ENCODE measurements around the gene RBCK1.
A peak's percentile ranks its signal among the peaks of the same experiment; 100 is the strongest.
"Not testable (repeated sequence)": the region's sequence is repeated elsewhere in the genome, so short reads cannot be mapped to it uniquely, and the experiment has no call there.

Gene RBCK1

DNA sequence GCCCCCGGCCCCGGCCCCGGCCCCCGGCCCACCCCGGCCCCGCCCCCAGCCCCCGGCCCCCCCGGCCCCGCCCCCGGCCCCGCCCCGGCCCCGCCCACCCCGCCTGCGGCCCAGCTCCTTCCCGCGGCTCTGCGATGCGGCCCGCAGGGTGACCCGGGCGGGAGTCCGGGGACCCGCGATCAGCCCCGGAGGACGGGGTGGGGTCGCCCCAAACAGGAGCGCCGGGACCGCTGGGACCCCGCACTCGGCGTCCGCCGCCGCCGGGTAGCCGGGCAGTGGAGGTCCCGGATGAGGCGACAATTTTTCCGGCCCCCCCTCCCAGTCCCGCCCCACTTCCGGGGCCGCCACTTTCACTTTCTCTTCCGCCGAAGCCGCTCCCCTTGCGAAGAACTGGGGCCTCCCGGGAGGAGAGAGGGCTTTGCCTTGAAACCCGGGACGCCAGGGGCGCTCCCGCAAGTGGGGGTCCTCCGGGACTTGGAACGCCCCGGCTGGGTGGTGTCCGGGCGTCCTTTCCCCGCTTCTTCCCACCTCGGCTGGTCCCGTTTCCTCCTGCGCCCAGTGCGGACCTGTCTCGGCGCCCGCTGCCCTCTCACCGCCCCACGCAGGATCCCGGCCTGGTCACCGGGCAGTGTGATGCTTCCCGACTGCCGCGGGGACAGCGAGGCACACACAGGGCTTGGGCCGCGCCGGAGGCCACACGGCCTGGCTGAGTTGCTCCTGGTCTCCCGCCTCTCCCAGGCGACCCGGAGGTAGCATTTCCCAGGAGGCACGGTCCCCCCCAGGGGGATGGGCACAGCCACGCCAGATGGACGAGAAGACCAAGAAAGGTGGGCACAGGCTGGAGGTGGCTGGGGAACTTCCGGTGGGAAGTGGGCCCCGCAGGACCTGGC, at the start of gene RBCK1:
TSS of gene RBCK1 (plus strand) at position 347 of the 890 bp plus-strand sequence. CDS start at position 806, 459 bp downstream.
- peak within 1 kb of the TSS; percentile 100 for H3K27ac ChIP-seq
- peak; percentile 6 for DNase-seq (ENCODE audit: low read depth, low spot score)

DNA sequence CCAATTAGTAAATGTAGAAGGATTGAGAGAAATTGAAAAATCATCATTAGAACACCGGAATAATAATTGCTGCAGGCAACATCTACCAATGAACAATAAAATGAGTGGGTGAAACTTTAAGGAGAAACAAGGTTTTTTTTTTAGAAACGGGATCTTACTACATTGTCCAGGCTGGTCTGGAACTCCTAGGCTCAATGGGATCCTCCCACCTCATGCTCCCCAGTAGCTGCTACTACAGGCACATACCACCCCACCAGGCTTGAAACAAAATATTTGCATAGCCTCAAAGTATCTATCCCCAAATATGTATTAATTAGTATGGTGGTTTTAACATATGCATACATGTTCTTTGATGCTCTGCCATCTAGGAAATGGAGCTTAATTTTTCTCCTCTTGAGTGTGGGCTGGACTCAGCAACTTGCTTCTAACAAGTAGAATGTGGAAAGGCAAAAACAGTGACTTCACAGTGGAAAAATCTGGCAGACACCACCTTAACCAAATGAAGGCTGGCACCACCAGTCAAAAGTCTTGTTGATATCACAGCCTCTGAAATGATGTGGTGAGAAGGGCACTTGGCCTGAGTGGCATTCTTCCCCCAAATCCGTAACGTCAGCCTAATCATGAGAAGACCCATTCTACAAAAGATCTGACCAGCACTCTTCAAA, 49.1 kb upstream of the RBCK1 start:
- H3K27ac ChIP-seq = peak overlapping the region; percentile 18
- DNase-seq (ENCODE audit: low read depth, low spot score) = no peak

GRCh38 chr20:361561-361960, 46.5 kb upstream of the RBCK1 start:
- H3K27ac ChIP-seq = peak overlapping the region; percentile 100
- no peak for DNase-seq (ENCODE audit: low read depth, low spot score)

DNA sequence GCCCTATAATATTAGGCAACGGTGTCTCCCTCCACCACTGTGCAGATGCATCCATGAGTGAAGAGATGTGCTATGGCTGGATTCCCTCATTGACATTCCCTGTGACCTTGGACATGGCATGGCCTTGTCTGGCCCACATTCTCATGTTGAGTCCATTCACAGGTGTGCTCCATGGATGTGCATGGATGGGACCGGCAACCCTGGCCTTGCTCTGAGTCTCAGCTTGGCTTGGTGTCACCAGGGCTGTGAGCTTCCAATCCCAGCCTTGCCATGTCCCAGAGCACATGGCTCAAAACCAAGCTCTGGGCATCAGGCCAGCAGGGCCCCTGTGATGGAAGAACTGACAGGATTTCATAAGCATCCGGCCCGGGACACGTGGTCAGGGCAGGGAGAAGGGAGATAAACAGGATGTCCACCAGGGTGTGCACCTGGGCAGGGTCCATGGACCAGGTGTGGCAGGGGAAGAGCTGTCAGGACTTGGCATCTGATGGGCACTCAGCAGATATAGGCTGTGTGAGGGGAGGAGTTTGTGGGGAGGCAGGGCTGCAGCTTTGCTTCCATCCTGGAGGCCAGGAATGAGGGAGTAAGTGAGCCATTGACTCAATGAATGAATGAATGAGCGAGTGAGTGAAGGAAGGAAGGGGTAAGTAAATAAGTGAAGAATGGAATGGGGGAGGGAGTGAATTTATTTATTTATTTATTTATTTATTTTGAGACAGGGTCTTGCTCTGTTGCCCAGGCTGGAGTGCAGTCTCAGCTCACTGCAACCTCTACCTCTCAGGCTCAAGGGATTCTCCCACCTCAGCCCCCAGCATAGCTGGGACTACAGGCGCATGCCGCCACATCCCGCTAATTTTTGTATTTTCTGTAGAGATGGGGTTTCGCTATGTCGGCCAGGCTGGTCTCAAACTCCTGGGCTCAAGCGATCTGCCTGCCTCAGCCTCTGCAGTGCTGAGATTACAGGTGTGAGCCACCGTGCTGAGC, 45.5 kb upstream of the RBCK1 start:
- peak overlapping the region; percentile 100 for H3K27ac ChIP-seq
- DNase-seq (ENCODE audit: low read depth, low spot score) = peak; percentile 83

- peak overlapping the region; percentile 100 for H3K27ac ChIP-seq
- no peak for DNase-seq (ENCODE audit: low read depth, low spot score)
Measured at GRCh38 chr20:363319-364078, 44.6 kb upstream of the RBCK1 start.

DNA sequence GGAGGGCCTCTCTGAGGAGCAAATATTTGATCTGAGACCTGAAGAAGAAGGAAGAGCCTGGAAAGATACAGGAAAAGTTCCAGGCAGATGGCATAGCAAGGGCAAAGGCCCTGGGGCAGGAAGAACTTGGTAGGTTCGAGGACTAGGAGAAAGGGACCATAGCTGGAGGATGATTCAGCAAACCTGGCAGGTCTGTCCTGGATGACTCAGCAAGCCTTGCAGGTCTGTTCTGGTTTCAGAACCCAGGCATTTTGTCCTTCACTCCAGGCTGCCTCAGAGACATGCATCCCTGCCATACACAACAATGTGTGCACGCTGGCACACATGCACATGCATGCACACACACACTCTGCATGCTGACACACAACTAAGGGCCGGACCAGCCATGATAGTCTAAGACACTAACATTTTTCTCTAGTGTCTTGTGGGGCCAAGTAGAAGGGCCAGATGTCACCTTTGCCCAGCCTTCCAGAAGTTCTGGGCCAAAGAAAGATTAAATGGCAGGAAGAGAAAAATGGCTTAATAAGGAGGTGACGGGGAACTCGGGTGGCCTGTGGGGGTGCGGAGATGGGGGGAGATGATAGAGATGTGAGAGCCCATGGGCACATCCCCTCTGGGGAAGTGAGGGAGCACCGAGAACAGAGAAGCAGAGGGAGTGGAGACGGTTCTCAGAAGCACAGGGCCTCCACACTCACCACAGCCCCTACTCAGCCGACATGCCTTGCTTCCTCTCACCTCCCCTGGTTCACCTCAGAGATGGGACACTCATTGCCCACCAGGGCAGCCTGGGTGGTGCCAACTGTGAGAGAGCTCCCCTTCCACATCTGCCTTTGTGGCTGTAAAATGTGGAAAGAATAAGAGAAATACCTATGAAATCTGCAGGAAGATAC, 42.9 kb upstream of the RBCK1 start:
- no peak for DNase-seq (ENCODE audit: low read depth, low spot score)
- peak overlapping the region; percentile 100 for H3K27ac ChIP-seq

GRCh38 chr20:366041-366718, 41.9 kb upstream of the RBCK1 start:
- peak overlapping the region; percentile 100 for H3K27ac ChIP-seq

DNA sequence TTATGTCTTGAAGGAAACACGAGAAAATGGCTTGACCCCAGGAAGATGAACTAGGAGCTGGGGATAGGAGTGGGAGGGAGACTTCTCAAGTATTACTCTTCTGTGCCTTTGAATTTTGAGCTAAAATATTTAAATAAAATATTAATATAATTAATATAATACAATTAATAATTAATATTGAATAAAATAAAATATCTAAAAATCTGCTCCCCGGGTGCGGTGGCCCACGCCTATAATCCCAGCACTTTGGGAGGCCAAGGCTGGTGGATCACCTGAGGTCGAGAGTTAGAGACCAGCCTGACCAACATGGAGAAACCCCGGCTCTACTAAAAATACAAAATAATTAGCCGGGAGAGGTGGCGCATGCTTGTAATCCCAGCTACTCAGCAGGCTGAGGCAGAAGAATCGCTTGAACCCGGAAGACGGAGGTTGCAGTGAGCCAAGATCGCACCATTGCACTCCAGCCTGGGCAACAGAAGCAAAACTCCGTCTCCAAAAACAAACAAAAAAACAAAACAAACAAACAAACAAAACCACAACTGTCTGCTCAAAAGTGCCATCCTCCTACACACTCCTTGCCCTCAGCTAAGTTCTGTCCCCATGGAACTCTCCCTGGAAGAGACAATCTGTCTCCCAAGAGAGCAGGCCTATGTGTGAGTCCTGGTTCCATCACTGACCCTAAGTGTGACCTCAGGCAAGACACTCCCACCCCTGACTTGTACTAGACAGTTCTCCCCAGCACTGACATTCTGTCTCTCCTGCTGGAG, 41.2 kb upstream of the RBCK1 start:
- DNase-seq (ENCODE audit: low read depth, low spot score) = no peak
- peak overlapping the region; percentile 100 for H3K27ac ChIP-seq

More at GRCh38 chr20:366041-366718, 41.9 kb upstream of the RBCK1 start:
- no peak for DNase-seq (ENCODE audit: low read depth, low spot score)

DNA sequence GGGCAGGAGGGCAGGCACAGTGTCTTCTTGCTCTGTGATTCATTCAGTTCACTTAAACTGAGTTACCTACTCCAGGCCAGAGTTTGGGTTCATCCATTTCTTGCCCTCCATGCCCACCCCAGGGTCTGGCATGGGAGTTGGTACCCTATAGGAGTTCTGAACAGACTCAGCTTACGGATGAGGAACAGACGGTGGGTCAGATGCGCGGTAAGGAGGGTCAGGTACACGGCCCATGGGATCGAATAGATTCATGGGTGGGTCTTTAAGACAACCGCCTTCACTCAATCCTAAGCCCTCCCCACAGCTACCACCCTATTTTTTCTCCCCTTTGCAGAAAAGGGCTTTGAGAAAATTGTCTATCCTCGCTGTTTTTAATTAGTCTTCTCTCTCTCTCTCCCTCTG, 40.6 kb upstream of the RBCK1 start:
- H3K27ac ChIP-seq = peak overlapping the region; percentile 100
- no peak for DNase-seq (ENCODE audit: low read depth, low spot score)

GRCh38 chr20:368915-369314, 39.2 kb upstream of the RBCK1 start:
- DNase-seq (ENCODE audit: low read depth, low spot score) = no peak
- H3K27ac ChIP-seq = peak overlapping the region; percentile 100

- H3K27ac ChIP-seq = peak overlapping the region; percentile 100
- DNase-seq (ENCODE audit: low read depth, low spot score) = no peak
Measured at GRCh38 chr20:370151-370600, 37.9 kb upstream of the RBCK1 start.

DNA sequence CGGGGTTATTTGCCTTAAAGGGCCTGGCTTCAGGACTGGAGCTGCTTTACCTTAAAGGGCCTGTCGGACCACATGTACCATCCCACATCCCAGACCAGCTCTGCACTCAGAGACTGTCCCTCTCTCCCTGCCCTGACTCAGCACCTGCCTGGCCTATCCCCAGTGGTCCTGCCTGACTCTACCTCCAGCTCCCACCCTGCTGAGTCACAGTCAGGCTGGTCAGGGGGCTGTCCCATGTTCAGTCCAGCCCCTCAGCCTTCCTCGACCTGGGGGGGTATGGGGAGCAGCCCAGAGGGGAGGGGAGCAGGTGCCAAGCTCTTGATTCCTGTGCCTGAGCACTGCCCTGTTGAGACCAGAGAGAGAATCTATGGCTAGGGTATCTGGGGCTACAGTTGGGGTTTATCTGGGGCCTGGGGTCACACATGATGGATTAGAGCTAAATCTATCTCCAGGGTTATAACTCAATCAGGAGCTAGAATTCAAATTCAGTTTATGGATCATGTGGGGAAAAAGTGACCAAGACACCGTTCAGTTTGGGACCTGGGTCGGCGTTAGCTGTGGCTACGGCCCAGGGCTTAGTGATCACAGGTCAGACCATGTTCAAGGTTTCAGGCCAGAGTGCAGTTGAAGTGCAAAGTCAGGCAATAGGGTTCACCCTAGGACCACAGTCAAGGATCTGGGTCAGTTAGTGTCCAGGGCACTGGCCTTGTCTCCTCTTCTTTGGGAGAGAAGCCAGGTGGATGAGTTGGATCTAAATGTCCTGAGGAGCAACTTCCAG, 36.9 kb upstream of the RBCK1 start:
- DNase-seq (ENCODE audit: low read depth, low spot score) = no peak
- peak overlapping the region; percentile 100 for H3K27ac ChIP-seq

DNA sequence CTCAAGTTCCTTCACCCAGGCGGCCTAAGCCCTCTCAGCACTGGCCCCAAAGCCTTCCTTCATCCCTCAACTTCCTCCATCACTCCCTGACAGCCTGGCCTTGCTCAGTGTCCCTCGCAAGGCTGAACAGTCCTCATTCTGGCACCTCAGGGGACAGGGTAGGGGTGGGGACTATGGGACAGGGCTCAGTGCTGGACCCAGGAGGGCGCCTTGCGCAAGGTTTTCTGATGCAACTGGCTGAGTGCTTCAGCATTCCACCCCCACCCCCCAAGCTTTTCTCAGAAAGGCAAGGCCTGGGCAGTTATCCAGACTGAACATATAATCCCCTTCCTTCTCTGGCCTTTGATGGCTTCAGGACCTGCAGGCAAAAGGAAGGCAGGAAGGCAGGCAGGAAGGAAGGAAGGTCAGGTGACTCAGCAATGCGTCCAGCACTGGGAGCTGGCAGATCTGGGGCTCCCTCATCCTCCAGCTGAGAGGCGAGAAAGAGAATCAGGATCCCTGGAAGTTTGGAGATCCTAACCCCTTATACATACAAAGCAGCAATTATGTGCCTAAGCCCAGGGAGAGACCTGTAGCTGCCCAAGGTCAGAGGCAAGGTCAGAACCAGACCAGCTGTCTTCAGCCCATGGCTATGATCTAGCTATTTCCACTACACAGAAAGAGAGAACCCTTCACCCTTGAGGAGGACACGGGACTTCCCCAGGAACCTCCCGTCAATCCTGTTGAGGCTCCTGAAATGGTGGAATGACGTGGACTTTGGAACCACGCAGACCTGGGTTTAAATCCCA, 36.1 kb upstream of the RBCK1 start:
- DNase-seq (ENCODE audit: low read depth, low spot score) = no peak
- peak overlapping the region; percentile 100 for H3K27ac ChIP-seq

DNA sequence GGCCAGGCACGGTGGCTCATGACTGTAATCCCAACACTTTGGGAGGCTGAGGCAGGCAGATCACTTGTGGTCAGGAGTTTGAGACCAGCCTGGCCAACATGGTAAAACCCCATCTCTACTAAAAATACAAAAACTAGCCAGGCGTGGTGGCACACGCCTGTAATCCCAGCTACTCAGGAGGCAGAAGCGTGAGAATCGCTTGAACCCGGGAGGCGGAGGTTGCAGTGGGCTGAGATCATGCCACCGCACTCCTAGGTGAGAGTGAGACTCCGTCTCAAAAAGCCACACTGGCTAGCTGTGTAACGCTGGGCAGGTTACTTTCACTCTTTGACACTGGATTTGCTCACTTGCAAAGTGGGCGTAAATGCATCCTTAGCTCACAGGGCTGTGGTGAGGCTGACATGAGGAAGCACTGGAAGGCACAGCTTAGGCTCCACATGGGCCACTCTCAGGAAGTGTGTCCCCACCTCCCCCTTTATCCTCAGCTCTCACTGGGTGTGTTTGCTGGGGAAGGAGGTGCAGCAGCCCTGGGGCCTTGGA, 35.5 kb upstream of the RBCK1 start:
- DNase-seq (ENCODE audit: low read depth, low spot score) = not testable (repeated sequence)
- peak overlapping the region; percentile 100 for H3K27ac ChIP-seq

DNA sequence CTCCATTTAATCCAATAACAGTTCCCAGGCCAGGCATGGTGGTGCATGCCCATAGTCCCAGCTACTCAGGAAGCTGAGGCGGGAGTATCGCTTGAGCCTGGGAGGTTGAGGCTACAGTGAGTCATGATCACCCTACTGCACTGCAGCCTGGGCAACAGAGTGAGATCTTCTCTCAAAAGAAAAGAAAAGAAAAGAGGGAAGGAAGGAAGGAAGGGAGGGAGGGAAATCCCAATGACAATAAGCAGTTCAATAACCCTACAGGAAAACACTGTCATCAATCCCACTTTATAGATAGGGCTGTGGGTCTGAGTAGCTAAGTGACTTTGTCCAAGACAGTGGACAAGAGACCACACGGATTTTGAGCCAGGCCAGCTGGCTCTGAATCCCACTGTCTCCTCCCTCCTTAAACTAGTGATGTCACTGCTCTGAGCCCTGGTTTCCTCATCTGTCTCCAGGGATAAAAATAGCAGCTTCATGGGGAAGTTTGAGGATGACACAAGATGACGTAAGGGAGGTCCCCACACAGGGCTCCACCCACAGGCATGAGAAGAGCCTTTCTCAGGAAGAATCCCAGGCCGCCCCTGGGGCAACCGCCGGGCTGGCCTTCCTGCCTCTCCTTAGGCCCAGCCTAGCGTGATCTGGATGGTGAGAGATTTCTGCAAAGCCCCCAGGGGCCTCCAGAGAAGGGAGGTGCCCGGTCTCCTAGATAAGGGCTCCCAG, 34.8 kb upstream of the RBCK1 start:
- no peak for DNase-seq (ENCODE audit: low read depth, low spot score)

More for the DNA sequence above, 34.8 kb upstream of the RBCK1 start:
- peak overlapping the region; percentile 100 for H3K27ac ChIP-seq

Measured in epithelial cell of prostate (primary cell).